ENCODE data around the gene MSANTD1. TPM values are rescaled to one million over a fixed set of nuclear protein-coding genes. Genes with fewer than 3 reads are reported as not detected.

Gene MSANTD1
- total and polyA plus RNA-seq, 2 donors (not counting 1 experiment from before 2014, with no cell fraction given), result 0.78 to 5.5 TPM

DNA sequence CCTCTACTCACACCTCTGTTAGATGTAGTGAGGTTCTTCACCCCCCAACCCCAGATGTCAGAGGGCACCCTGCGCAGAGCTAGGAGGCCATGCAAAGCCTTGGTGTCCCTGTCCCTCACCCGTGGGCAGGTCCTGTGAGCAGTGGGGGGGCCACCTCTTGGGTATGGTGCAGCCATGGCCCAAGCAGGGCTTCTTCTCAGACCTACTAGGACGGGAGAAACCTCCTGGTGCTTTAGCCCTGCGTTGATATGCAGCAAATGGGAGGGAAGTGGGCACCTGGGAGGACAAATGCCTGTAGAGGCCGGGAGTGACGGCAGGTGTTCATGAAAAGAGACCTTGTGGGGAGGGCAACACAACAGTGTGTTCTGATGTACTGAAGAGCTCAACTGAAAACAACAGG, 38.5 kb upstream of the MSANTD1 start:
- ATAC-seq (ENCODE audit: low read depth) (no peak), DNase-seq (no peak)
- ChIA-PET POLR2A (interaction anchor here (0.6 kb wide), 1 partner anchor 11 kb away, joined by 5 read pairs; no protein-coding TSS in a partner anchor), CTCF (no interaction called here)
- H3K27ac Mint-ChIP-seq, result no peak overlapping the region
- H3K4me1 ChIP-seq (ENCODE audit: control insufficient read depth in 2 of 2, insufficient read depth in 2 of 2, low read length in 2 of 2), result no peaks in the 10 kb centered on the region
- H3K4me2 ChIP-seq (replicated peaks; ENCODE audit: low read depth, low read length, poor library complexity, severe bottlenecking), result no peak overlapping the region
- H3K27ac ChIP-seq (ENCODE audit: low read length in 2 of 2), result no peak overlapping the region
- no peak overlapping the region for H2AFZ ChIP-seq (ENCODE audit: insufficient read depth, low read depth, low read length, poor library complexity, severe bottlenecking)
- no peak for TF ChIP-seq EZH2 (IDR thresholded peaks at IDR 0.05; ENCODE audit: borderline replicate concordance, insufficient read depth, low read depth, low read length, poor library complexity, severe bottlenecking)
- TF ChIP-seq CTCF (IDR thresholded peaks at IDR 0.05), result no peak
- no peaks in the 10 kb centered on the region for H4K20me1 ChIP-seq (ENCODE audit: control insufficient read depth, insufficient read depth, low read length, poor library complexity, severe bottlenecking)
- H3K27me3 ChIP-seq (replicated peaks in 1 of 4; ENCODE audit: control extremely low read depth in 1 of 4, control insufficient read depth in 3 of 4, insufficient read depth in 4 of 4, low read length in 3 of 4), result no peaks in the 10 kb centered on the region
- H3K9ac ChIP-seq (ENCODE audit: low read length), result no peak overlapping the region
- WGBS (ENCODE audit: insufficient coverage), result 97% methylated on average over 6 of the region's 6 CpGs
- no peaks in the 10 kb centered on the region for H3K9me3 ChIP-seq (ENCODE audit: control extremely low read depth in 1 of 3, control insufficient read depth in 2 of 3, insufficient read depth in 1 of 3, low read length in 2 of 3)
- no peaks in the 10 kb centered on the region for H3K79me2 ChIP-seq (ENCODE audit: control insufficient read depth, insufficient read depth, low read length)
- H3K27me3 Mint-ChIP-seq, result no peaks in the 10 kb centered on the region
- peaks cover 0 to 87% of the 10 kb centered on the region in 2 experiments for H3K36me3 ChIP-seq (replicated peaks in 1 of 2; ENCODE audit: control extremely low read depth in 1 of 2, control insufficient read depth in 1 of 2, extremely low read depth in 1 of 2, insufficient read depth in 2 of 2, low read length in 1 of 2)
- no peaks in the 10 kb centered on the region for H3K4me1 Mint-ChIP-seq
- intact Hi-C loops (cut with micrococcal nuclease), result no loop called here
- H3K4me3 Mint-ChIP-seq, result no peak overlapping the region
- H3K4me3 ChIP-seq (ENCODE audit: control extremely low read depth in 1 of 5, extremely low read depth in 1 of 5, insufficient read depth in 1 of 5, low read depth in 2 of 5, low read length in 4 of 5), result no peak overlapping the region
- no peaks in the 10 kb centered on the region for H3K9me3 Mint-ChIP-seq (ENCODE audit: insufficient read depth)

GRCh38 chr4:3211866-3212265, 37.1 kb upstream of the MSANTD1 start:
- Histone ChIP-seq H3K9ac (ENCODE audit: low read length) (no peak overlapping the region), H4K20me1 (ENCODE audit: control insufficient read depth, insufficient read depth, low read length, poor library complexity, severe bottlenecking) (no peaks in the 10 kb centered on the region), H3K4me2 (replicated peaks; ENCODE audit: low read depth, low read length, poor library complexity, severe bottlenecking) (no peak overlapping the region), H3K9me3 (ENCODE audit: control extremely low read depth in 1 of 3, control insufficient read depth in 2 of 3, insufficient read depth in 1 of 3, low read length in 2 of 3) (no peaks in the 10 kb centered on the region), H3K4me1 (ENCODE audit: control insufficient read depth in 2 of 2, insufficient read depth in 2 of 2, low read length in 2 of 2) (no peaks in the 10 kb centered on the region), H3K27ac (ENCODE audit: low read length in 2 of 2) (no peak overlapping the region), H3K27me3 (replicated peaks in 1 of 4; ENCODE audit: control extremely low read depth in 1 of 4, control insufficient read depth in 3 of 4, insufficient read depth in 4 of 4, low read length in 3 of 4) (no peaks in the 10 kb centered on the region), H3K4me3 (ENCODE audit: control extremely low read depth in 1 of 5, extremely low read depth in 1 of 5, insufficient read depth in 1 of 5, low read depth in 2 of 5, low read length in 4 of 5) (no peak overlapping the region), H2AFZ (ENCODE audit: insufficient read depth, low read depth, low read length, poor library complexity, severe bottlenecking) (no peak overlapping the region), H3K79me2 (ENCODE audit: control insufficient read depth, insufficient read depth, low read length) (no peaks in the 10 kb centered on the region), H3K36me3 (replicated peaks in 1 of 2; ENCODE audit: control extremely low read depth in 1 of 2, control insufficient read depth in 1 of 2, extremely low read depth in 1 of 2, insufficient read depth in 2 of 2, low read length in 1 of 2) (peaks cover 0 to 88% of the 10 kb centered on the region in 2 experiments)
- H3K27me3 Mint-ChIP-seq, result no peaks in the 10 kb centered on the region
- ChIA-PET CTCF (interaction anchor here (1.0 kb wide), 1 partner anchor 134 kb away, joined by 3 read pairs; no protein-coding TSS in a partner anchor), POLR2A (no interaction called here)
- no peaks in the 10 kb centered on the region for H3K9me3 Mint-ChIP-seq (ENCODE audit: insufficient read depth)
- no peak for DNase-seq
- no peaks in the 10 kb centered on the region for H3K4me1 Mint-ChIP-seq
- ATAC-seq (ENCODE audit: low read depth), result no peak
- no peak overlapping the region for H3K27ac Mint-ChIP-seq
- intact Hi-C loops (cut with micrococcal nuclease), result no loop called here
- no peak overlapping the region for H3K4me3 Mint-ChIP-seq
- no peak for TF ChIP-seq CTCF (IDR thresholded peaks at IDR 0.05)
- TF ChIP-seq EZH2 (IDR thresholded peaks at IDR 0.05; ENCODE audit: borderline replicate concordance, insufficient read depth, low read depth, low read length, poor library complexity, severe bottlenecking), result no peak
- 100% methylated on average over 5 of the region's 8 CpGs for WGBS (ENCODE audit: insufficient coverage)

Measured in B cell (primary cell).